ENCODE measurements around the gene PARD6B.

GRCh38 chr20:50802289-50802688, 70.9 kb downstream of the PARD6B start:
- TF ChIP-seq CTCF (IDR thresholded peaks at IDR 0.05; ENCODE audit: borderline replicate concordance, extremely low read depth, low read length, poor library complexity, severe bottlenecking) (no peak), EZH2 (IDR thresholded peaks at IDR 0.05; ENCODE audit: borderline replicate concordance, low read depth, low read length, severe bottlenecking) (no peak)
